PFSK-1 (cell line): ENCODE results near the gene MEPCE. TPM values are rescaled to one million over a fixed set of nuclear protein-coding genes. Genes with fewer than 3 reads are reported as not detected.

Experiments
- FOXP2 ChIP-seq: optimal IDR thresholded peaks from 2 replicates; pipeline ENCODE3; 2011; ENCODE audit warnings: borderline replicate concordance, control low read depth, inconsistent platforms; ENCODE audit not compliant: insufficient read depth; ENCODE audit errors: extremely low read length, extremely low read depth
- POLR2AphosphoS5 ChIP-seq: IDR thresholded peaks from 2 replicates; pipeline ENCODE4 v1.6.1; 2012; ENCODE audit warnings: low read depth, mild to moderate bottlenecking, control low read depth, low read length, moderate library complexity
- REST ChIP-seq, 2 experiments: IDR thresholded peaks; 2 replicates each; pipeline versions ENCODE4 v1.6.1 to v1.8.0; 2011 to 2012; ENCODE audit warnings: low read depth in 2 of 2, low read length in 2 of 2, control low read depth in 1 of 2, inconsistent platforms in 1 of 2, mild to moderate bottlenecking in 1 of 2, moderate library complexity in 1 of 2; ENCODE audit not compliant: insufficient read depth in 1 of 2
- SIN3A ChIP-seq: IDR thresholded peaks from 2 replicates; pipeline ENCODE4 v1.6.1; 2012; ENCODE audit warnings: mild to moderate bottlenecking, low read length, moderate library complexity, borderline replicate concordance; ENCODE audit not compliant: insufficient read depth
- TAF1 ChIP-seq: IDR thresholded peaks from 2 replicates; pipeline ENCODE4 v1.6.1; 2012; ENCODE audit warnings: low read length, control low read depth, borderline replicate concordance; ENCODE audit not compliant: insufficient read depth
- polyA plus RNA-seq: library from polyadenylated mRNA; unstranded; fragments of >200 nt; gene quantifications from one replicate; pipeline ENCODE4 v1.2.1, GENCODE V29; 2012; ENCODE audit warnings: low read depth, missing spikeins; ENCODE audit not compliant: insufficient read length

Gene MEPCE
- polyA plus RNA-seq: 90.3 TPM

- no peak for TF ChIP-seq TAF1
- no peak for TF ChIP-seq SIN3A
- no peak; the same call in 1 of the 2 replicates for TF ChIP-seq POLR2AphosphoS5
- no peak for TF ChIP-seq FOXP2
- TF ChIP-seq REST (IDR thresholded peaks at IDR 0.05; ENCODE audit: insufficient read depth in 1 of 2, low read depth in 2 of 2, low read length in 2 of 2): no peak
Measured at GRCh38 chr7:100429637-100430492, at the start of gene MEPCE. MEPCE (plus strand) TSS chr7:100429831; CDS start chr7:100430019, 188 bp downstream.

GRCh38 chr7:100380196-100380595 is 49.4 kb upstream of the MEPCE start:
- no peak for TF ChIP-seq FOXP2

- TF ChIP-seq REST (IDR thresholded peaks at IDR 0.05; ENCODE audit: insufficient read depth in 1 of 2, low read depth in 2 of 2, low read length in 2 of 2): no peak
- TF ChIP-seq TAF1: no peak
- no peak for TF ChIP-seq FOXP2
- no peak for TF ChIP-seq POLR2AphosphoS5
- TF ChIP-seq SIN3A: no peak
Measured at GRCh38 chr7:100384628-100385294, 44.9 kb upstream of the MEPCE start.

GRCh38 chr7:100386940-100387339 is 42.7 kb upstream of the MEPCE start:
- no peak for TF ChIP-seq POLR2AphosphoS5
- TF ChIP-seq TAF1: no peak
- TF ChIP-seq FOXP2: no peak
- no peak for TF ChIP-seq SIN3A
- no peak for TF ChIP-seq REST (IDR thresholded peaks at IDR 0.05; ENCODE audit: insufficient read depth in 1 of 2, low read depth in 2 of 2, low read length in 2 of 2)

GRCh38 chr7:100387695-100388094 is 41.9 kb upstream of the MEPCE start:
- TF ChIP-seq FOXP2 (no peak), REST (IDR thresholded peaks at IDR 0.05; ENCODE audit: insufficient read depth in 1 of 2, low read depth in 2 of 2, low read length in 2 of 2) (no peak), TAF1 (no peak), POLR2AphosphoS5 (no peak), SIN3A (no peak)
